B cell (primary cell): Measurements from ENCODE around the gene CHMP5. TPM values are rescaled to one million over a fixed set of nuclear protein-coding genes. Genes with fewer than 3 reads are reported as not detected.

Experiments
- ATAC-seq: fragments of 200-7000 bp; cut with Tn5 transposase; one replicate; pipeline ENCODE4 v1.10.0; 2021; ENCODE audit warnings: low read depth, mild to moderate bottlenecking, moderate number of reproducible peaks, moderate library complexity
- CTCF ChIA-PET: fragments of 350-600 bp; sonication (Branson Sonifier 250); formaldehyde crosslinking; loops from one replicate; lab custom pipeline; 2021; ENCODE audit warnings: antibody characterized with exemption, inconsistent platforms; lab: Charles Lee
- POLR2A ChIA-PET: fragments of 350-600 bp; sonication (Branson Sonifier 250); formaldehyde crosslinking; loops from one replicate; lab custom pipeline; 2021; ENCODE audit warnings: antibody characterized with exemption; lab: Charles Lee
- DNase-seq: peaks from one replicate; pipeline ENCODE4 v3.0.0; 2013
- H2AFZ ChIP-seq: 2 replicates; pipeline ENCODE4 v1.6.1; 2012; ENCODE audit warnings: mild to moderate bottlenecking, low read depth, low read length; ENCODE audit not compliant: insufficient read depth, poor library complexity, severe bottlenecking
- H3K27ac ChIP-seq, 2 donors: 1 replicate in 1 of 2; 2 replicates in 1 of 2; pipeline ENCODE4 v1.5.1; 2012 to 2013; ENCODE audit warnings: low read length in 2 of 2, mild to moderate bottlenecking in 2 of 2, moderate library complexity in 1 of 2
- H3K27me3 ChIP-seq, 4 experiments: fragments of 200-600 bp in 1 of 4; sonication (generic) in 1 of 4; replicated peaks in 1 of 4; 1 replicate in 2 of 4; 2 replicates in 2 of 4; pipeline versions ENCODE4 v1.6.1 to v1.7.0; 2013 to 2016; ENCODE audit warnings: low read length in 3 of 4, mild to moderate bottlenecking in 2 of 4, mixed read lengths in 1 of 4, moderate library complexity in 1 of 4; ENCODE audit not compliant: insufficient read depth in 4 of 4, control insufficient read depth in 3 of 4; ENCODE audit errors: control extremely low read depth in 1 of 4
- H3K36me3 ChIP-seq, 2 experiments: replicated peaks in 1 of 2; 1 replicate in 1 of 2; 2 replicates in 1 of 2; pipeline versions ENCODE4 v1.6.1 to v1.7.1; 2013; ENCODE audit warnings: low read length in 1 of 2; ENCODE audit not compliant: insufficient read depth in 2 of 2, control insufficient read depth in 1 of 2; ENCODE audit errors: control extremely low read depth in 1 of 2, extremely low read depth in 1 of 2
- H3K4me1 ChIP-seq, 2 donors: fragments of 200-600 bp in 1 of 2; sonication (generic) in 1 of 2; 1 replicate in 1 of 2; 2 replicates in 1 of 2; pipeline versions ENCODE4 v1.5.1 to v1.6.1; 2013 to 2017; ENCODE audit warnings: low read length in 2 of 2; ENCODE audit not compliant: control insufficient read depth in 2 of 2, insufficient read depth in 2 of 2
- H3K4me2 ChIP-seq: replicated peaks from 2 replicates; pipeline ENCODE3; 2012; ENCODE audit warnings: mild to moderate bottlenecking, low read depth, low read length; ENCODE audit not compliant: poor library complexity, severe bottlenecking
- H3K4me3 ChIP-seq, 5 experiments: fragments of 200-600 bp in 1 of 5; sonication (generic) in 1 of 5; 1 replicate in 3 of 5; 2 replicates in 2 of 5; pipeline versions ENCODE4 v1.5.1 to v1.7.0; 2011 to 2016; ENCODE audit warnings: low read length in 4 of 5, mild to moderate bottlenecking in 4 of 5, low read depth in 2 of 5, control low read depth in 1 of 5, moderate library complexity in 1 of 5; ENCODE audit not compliant: insufficient read depth in 1 of 5; ENCODE audit errors: control extremely low read depth in 1 of 5, extremely low read depth in 1 of 5
- H3K79me2 ChIP-seq: fragments of 200-600 bp; sonication (generic); one replicate; pipeline ENCODE4 v1.6.0; 2016; ENCODE audit warnings: low read length; ENCODE audit not compliant: control insufficient read depth, insufficient read depth
- H3K9ac ChIP-seq: fragments of 200-600 bp; sonication (generic); 2 replicates; pipeline ENCODE4 v1.6.1; 2017; ENCODE audit warnings: mild to moderate bottlenecking, low read length, moderate library complexity
- H3K9me3 ChIP-seq, 3 donors: one replicate each; pipeline versions ENCODE4 v1.6.1 to v1.7.1; 2013; ENCODE audit warnings: low read length in 2 of 3; ENCODE audit not compliant: control insufficient read depth in 2 of 3, insufficient read depth in 1 of 3; ENCODE audit errors: control extremely low read depth in 1 of 3
- H4K20me1 ChIP-seq: 2 replicates; pipeline ENCODE4 v1.6.0; 2012; ENCODE audit warnings: mild to moderate bottlenecking, low read length; ENCODE audit not compliant: insufficient read depth, control insufficient read depth, poor library complexity, severe bottlenecking
- H3K27ac Mint-ChIP-seq: one replicate; pipeline ENCODE4 v1.8.0; 2021; ENCODE audit warnings: mixed read lengths
- H3K27me3 Mint-ChIP-seq: one replicate; pipeline ENCODE4 v1.8.0; 2021; ENCODE audit warnings: mixed read lengths
- H3K4me1 Mint-ChIP-seq: one replicate; pipeline ENCODE4 v1.8.0; 2021; ENCODE audit warnings: mixed read lengths
- H3K4me3 Mint-ChIP-seq: one replicate; pipeline ENCODE4 v1.8.0; 2021; ENCODE audit warnings: mixed read lengths
- H3K9me3 Mint-ChIP-seq: one replicate; pipeline ENCODE4 v1.8.0; 2022; ENCODE audit warnings: mixed read lengths; ENCODE audit not compliant: insufficient read depth
- EZH2 ChIP-seq: IDR thresholded peaks from 2 replicates; pipeline ENCODE4 v1.6.1; 2012; ENCODE audit warnings: borderline replicate concordance, low read depth, mild to moderate bottlenecking, moderate library complexity, low read length; ENCODE audit not compliant: insufficient read depth, poor library complexity, severe bottlenecking
- WGBS: methylation state at CpG from one replicate; pipeline ENCODE4 v1.1.5; 2013; ENCODE audit warnings: missing lambda C conversion rate; ENCODE audit not compliant: insufficient coverage; 5-methylcytosine and 5-hydroxymethylcytosine counted together
- intact Hi-C: fragments of 100-400 bp; cut with micrococcal nuclease; formaldehyde crosslinking; loops from one replicate; pipeline ENCODE4 v1.10.0; 2022
- polyA plus RNA-seq: library from polyadenylated mRNA; depleted of rRNA; stranded (reverse); fragments of >200 nt; gene quantifications from 2 replicates; pipeline ENCODE4 v1.2.3, GENCODE V29; 2012
- total RNA-seq, 2 donors: library from RNA; stranded (reverse); fragments of 120-200 nt in 1 of 2; gene quantifications; 1 replicate in 1 of 2; 2 replicates in 1 of 2; pipeline versions ENCODE4 v1.2.3 to v1.2.4, GENCODE V29; 2013 to 2022
- TF ChIP-seq, protein P1 (sequence below): fragments of 200-600 bp; IDR thresholded peaks from one replicate; pipeline ENCODE4 v1.8.0; 2022; ENCODE audit warnings: antibody characterized with exemption, mild to moderate bottlenecking

Gene CHMP5
- total and polyA plus RNA-seq, 2 donors (not counting 1 experiment from before 2014, with no cell fraction given): 15.3 to 28.2 TPM

DNA sequence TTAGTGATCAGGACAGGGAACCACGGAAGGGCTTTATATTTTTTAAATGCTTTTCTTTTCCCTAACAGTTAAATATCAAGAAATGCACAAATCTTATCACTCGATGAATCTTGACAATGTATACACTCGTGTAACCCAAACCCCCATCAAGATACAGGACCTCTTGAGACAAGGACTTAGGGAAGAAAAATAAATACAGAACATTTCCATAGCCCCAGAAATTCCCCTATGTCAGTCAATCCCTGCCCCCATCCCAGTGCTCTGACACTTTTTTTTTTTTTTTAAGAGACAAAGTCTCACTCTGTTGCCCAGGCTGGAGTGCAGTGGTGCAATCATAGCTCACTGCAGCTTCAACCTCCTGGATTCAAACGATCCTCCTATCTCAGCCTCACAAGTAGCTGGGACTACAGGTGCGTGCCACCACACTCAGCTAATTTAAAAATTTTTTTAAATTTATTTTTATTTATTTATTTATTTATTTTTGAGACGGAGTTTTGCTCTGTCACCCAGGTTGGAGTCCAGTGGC is 22.2 kb upstream of the CHMP5 start:
- Histone ChIP-seq H3K4me3 (no peak overlapping the region), H3K4me2 (no peak overlapping the region), H3K9ac (no peak overlapping the region), H3K27me3 (no peaks in the 10 kb centered on the region), H3K79me2 (no peaks in the 10 kb centered on the region), H3K27ac (no peak overlapping the region), H4K20me1 (no peaks in the 10 kb centered on the region), H3K9me3 (no peaks in the 10 kb centered on the region), H3K36me3 (peaks cover 0 to 2% of the 10 kb centered on the region in 2 experiments), H2AFZ (no peak overlapping the region), H3K4me1 (no peaks in the 10 kb centered on the region)
- ChIA-PET POLR2A (no interaction called here), CTCF (interaction anchor here (1.1 to 2.1 kb wide), 2 partner anchors 15 to 17 kb away, joined by 3 to 5 read pairs; no protein-coding TSS in a partner anchor)
- intact Hi-C loops: no loop called here
- peaks cover under 1% of the 10 kb centered on the region for H3K4me1 Mint-ChIP-seq
- TF ChIP-seq EZH2: no peak
- WGBS: 76% methylated on average over 2 of the region's 6 CpGs
- ATAC-seq (no peak), DNase-seq (no peak)
- no peaks in the 10 kb centered on the region for H3K27me3 Mint-ChIP-seq
- H3K27ac Mint-ChIP-seq: no peak overlapping the region
- H3K4me3 Mint-ChIP-seq: no peak overlapping the region
- no peaks in the 10 kb centered on the region for H3K9me3 Mint-ChIP-seq

DNA sequence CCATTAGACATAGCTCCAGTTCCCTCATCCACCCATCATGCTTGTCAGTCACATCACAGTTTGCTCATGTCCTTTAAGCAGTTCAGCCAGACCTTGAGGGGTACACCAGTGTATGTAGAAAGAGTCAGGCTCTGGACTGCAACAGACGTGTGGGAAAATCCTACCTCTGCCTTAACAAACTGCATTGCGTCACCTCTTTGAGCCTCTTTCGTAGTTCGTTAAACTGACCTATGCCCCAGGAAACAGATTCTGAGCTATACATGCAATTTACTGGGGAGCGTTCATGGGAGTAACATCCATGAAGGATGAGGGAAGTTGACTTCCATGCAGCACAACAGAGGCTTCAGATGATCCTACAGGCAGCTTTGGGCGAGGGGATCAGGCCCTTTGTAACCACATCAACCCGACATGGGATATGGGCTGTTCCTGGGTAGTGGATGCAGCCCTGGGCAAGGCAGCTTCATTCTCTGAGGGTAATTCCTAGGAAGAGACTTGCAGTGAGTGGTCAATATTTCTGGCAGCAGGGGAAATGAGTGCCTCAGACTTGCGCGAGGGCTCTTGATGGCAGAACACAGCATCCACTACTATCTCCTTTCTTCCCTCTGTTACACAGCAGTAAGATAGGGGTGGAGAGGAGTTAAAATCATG is 20.6 kb upstream of the CHMP5 start:
- ChIA-PET POLR2A (interaction anchor here (0.6 kb wide), 1 partner anchor 149 kb away, joined by 3 read pairs; no protein-coding TSS in a partner anchor), CTCF (interaction anchor here (1.3 to 2.1 kb wide), 2 partner anchors 13 to 18 kb away, joined by 3 to 5 read pairs; no protein-coding TSS in a partner anchor)
- Histone ChIP-seq H2AFZ (no peak overlapping the region), H3K9me3 (no peaks in the 10 kb centered on the region), H3K27me3 (no peaks in the 10 kb centered on the region), H3K27ac (no peak overlapping the region), H3K4me3 (no peak overlapping the region), H3K9ac (no peak overlapping the region), H3K79me2 (no peaks in the 10 kb centered on the region), H3K4me1 (peaks cover 4 to 7% of the 10 kb centered on the region in 2 donors), H3K36me3 (peaks cover 0 to 3% of the 10 kb centered on the region in 2 experiments), H3K4me2 (no peak overlapping the region), H4K20me1 (no peaks in the 10 kb centered on the region)
- no peaks in the 10 kb centered on the region for H3K27me3 Mint-ChIP-seq
- intact Hi-C loops: no loop called here
- ATAC-seq (no peak), DNase-seq (no peak)
- H3K4me1 Mint-ChIP-seq: peaks cover 7% of the 10 kb centered on the region
- no peak overlapping the region for H3K4me3 Mint-ChIP-seq
- H3K9me3 Mint-ChIP-seq: no peaks in the 10 kb centered on the region
- WGBS: 97% methylated on average over 3 of the region's 9 CpGs
- TF ChIP-seq, protein P1, sequence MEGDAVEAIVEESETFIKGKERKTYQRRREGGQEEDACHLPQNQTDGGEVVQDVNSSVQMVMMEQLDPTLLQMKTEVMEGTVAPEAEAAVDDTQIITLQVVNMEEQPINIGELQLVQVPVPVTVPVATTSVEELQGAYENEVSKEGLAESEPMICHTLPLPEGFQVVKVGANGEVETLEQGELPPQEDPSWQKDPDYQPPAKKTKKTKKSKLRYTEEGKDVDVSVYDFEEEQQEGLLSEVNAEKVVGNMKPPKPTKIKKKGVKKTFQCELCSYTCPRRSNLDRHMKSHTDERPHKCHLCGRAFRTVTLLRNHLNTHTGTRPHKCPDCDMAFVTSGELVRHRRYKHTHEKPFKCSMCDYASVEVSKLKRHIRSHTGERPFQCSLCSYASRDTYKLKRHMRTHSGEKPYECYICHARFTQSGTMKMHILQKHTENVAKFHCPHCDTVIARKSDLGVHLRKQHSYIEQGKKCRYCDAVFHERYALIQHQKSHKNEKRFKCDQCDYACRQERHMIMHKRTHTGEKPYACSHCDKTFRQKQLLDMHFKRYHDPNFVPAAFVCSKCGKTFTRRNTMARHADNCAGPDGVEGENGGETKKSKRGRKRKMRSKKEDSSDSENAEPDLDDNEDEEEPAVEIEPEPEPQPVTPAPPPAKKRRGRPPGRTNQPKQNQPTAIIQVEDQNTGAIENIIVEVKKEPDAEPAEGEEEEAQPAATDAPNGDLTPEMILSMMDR: no peak
- no peak overlapping the region for H3K27ac Mint-ChIP-seq
